HepG2 (cell line): Measurements from ENCODE around the gene BCL2L1. TPM values are rescaled to one million over a fixed set of nuclear protein-coding genes. Genes with fewer than 3 reads are reported as not detected.

Experiments used
- BCL6 ChIP-seq: IDR thresholded peaks from 2 replicates; pipeline ENCODE4 v1.6.1; 2016; ENCODE audit warnings: missing genetic modification reagents, missing compliant biosample characterization
- CBX1 ChIP-seq: IDR thresholded peaks from one replicate; pipeline ENCODE4 v1.6.1; 2016; ENCODE audit warnings: antibody characterized with exemption, low read depth
- IKZF5 ChIP-seq: IDR thresholded peaks from 2 replicates; pipeline ENCODE4 v1.6.1; 2018; ENCODE audit warnings: missing genetic modification reagents, mild to moderate bottlenecking, missing compliant biosample characterization
- KIAA2018 ChIP-seq: sonication (generic); formaldehyde crosslinking; IDR thresholded peaks from 2 replicates; pipeline ENCODE4 v1.5.0; 2020; ENCODE audit warnings: mild to moderate bottlenecking, missing genetic modification reagents, borderline replicate concordance
- MBD4 ChIP-seq: IDR thresholded peaks from 2 replicates; pipeline ENCODE4 v1.6.1; 2012; ENCODE audit warnings: low read length, inconsistent platforms, borderline replicate concordance
- NFKBIZ ChIP-seq: IDR thresholded peaks from 2 replicates; pipeline ENCODE4 v1.6.1; 2018; ENCODE audit warnings: missing genetic modification reagents, missing compliant biosample characterization
- PBX3 ChIP-seq: sonication (generic); formaldehyde crosslinking; IDR thresholded peaks from 2 replicates; pipeline ENCODE4 v1.8.1; 2023; ENCODE audit warnings: missing genetic modification reagents, inconsistent platforms, borderline replicate concordance
- PHF5A ChIP-seq: IDR thresholded peaks from one replicate; pipeline ENCODE4 v1.6.1; 2018; ENCODE audit warnings: low read depth, missing genetic modification reagents; ENCODE audit not compliant: unreplicated experiment
- ZFAT ChIP-seq: sonication (generic); formaldehyde crosslinking; conservative IDR thresholded peaks from 2 replicates; pipeline ENCODE4 v1.8.1; 2023; ENCODE audit warnings: missing genetic modification reagents, inconsistent platforms
- ZIK1 ChIP-seq: sonication (generic); formaldehyde crosslinking; IDR thresholded peaks from 2 replicates; pipeline ENCODE4 v1.5.0; 2020; ENCODE audit warnings: mild to moderate bottlenecking, low read depth, missing genetic modification reagents, borderline replicate concordance
- ZNF451 ChIP-seq: sonication (generic); formaldehyde crosslinking; IDR thresholded peaks from 2 replicates; pipeline ENCODE4 v1.5.0; 2020; ENCODE audit warnings: mild to moderate bottlenecking, missing genetic modification reagents
- ZNF460 ChIP-seq: sonication (generic); formaldehyde crosslinking; IDR thresholded peaks from 2 replicates; pipeline ENCODE4 v1.5.1; 2020; ENCODE audit warnings: missing genetic modification reagents, mild to moderate bottlenecking, borderline replicate concordance
- ZNF580 ChIP-seq: IDR thresholded peaks from 2 replicates; pipeline ENCODE4 v1.6.1; 2016; ENCODE audit warnings: low read depth, borderline replicate concordance
- ZNF710 ChIP-seq: sonication (generic); formaldehyde crosslinking; IDR thresholded peaks from 2 replicates; pipeline ENCODE4 v1.5.0; 2020; ENCODE audit warnings: mild to moderate bottlenecking, missing genetic modification reagents, borderline replicate concordance
- polyA plus RNA-seq, 8 experiments: library from polyadenylated mRNA; depleted of rRNA in 3 of 8; stranded (reverse) in 7 of 8; unstranded in 1 of 8; fragments of >200 nt; fragmentation: Illumina TruSeq in 4 of 8; extraction: Trizol in 4 of 8; gene quantifications; 2 replicates each; pipeline versions ENCODE4 v1.2.1 to v1.2.3, GENCODE V29; 2011 to 2016; ENCODE audit warnings: low read depth in 4 of 8, missing spikeins in 1 of 8, mixed read lengths in 1 of 8; ENCODE audit not compliant: insufficient read depth in 1 of 8
- total RNA-seq, 5 experiments: library from RNA; depleted of rRNA; stranded (reverse); fragments of >200 nt; fragmentation: Illumina TruSeq; extraction: Trizol; gene quantifications; 2 replicates each; pipeline ENCODE4 v1.2.3, GENCODE V29; 2016; ENCODE audit warnings: low read depth in 1 of 5

Gene BCL2L1
- total and polyA plus RNA-seq, 2 of the 13 experiments (the other 11 are each of a cell fraction or from before 2014, with no cell fraction given), result 164 to 258 TPM

- TF ChIP-seq ZNF710 (CRISPR knock-in tag), result peak; percentile 100
- TF ChIP-seq PBX3 (CRISPR knock-in tag), result peak; percentile 61; the same call in 1 of the 2 replicates
- peak; percentile 69; the same call in 1 of the 2 replicates for TF ChIP-seq ZNF460 (CRISPR knock-in tag)
- peak; percentile 100 for TF ChIP-seq IKZF5 (CRISPR knock-in tag)
- peak; percentile 99 for TF ChIP-seq PHF5A
- TF ChIP-seq ZNF580, result peak; percentile 100
- TF ChIP-seq KIAA2018 (CRISPR knock-in tag), result 0 out of 2 replicates have a peak, but pooled peaks have one; percentile 75
- TF ChIP-seq ZNF451 (CRISPR knock-in tag), result peak; percentile 33; the same call in 1 of the 2 replicates
- no peak for TF ChIP-seq ZIK1 (CRISPR knock-in tag)
- peak; percentile 99 for TF ChIP-seq MBD4
- TF ChIP-seq CBX1, result peak; percentile 71
- TF ChIP-seq ZFAT, result no peak
- TF ChIP-seq BCL6 (CRISPR knock-in tag), result peak; percentile 97
- peak; percentile 99 for TF ChIP-seq NFKBIZ (CRISPR knock-in tag)
Measured at GRCh38 chr20:31704225-31705119, 18.2 kb downstream of the BCL2L1 start (continued).
